NB4 (cell line): ENCODE results near the gene CDH23.

Experiments
- DNase-seq: peaks from one replicate; pipeline ENCODE4 v3.0.0; 2010; ENCODE audit warnings: low read depth
- H3K4me3 ChIP-seq: one replicate; pipeline ENCODE4 v1.5.1; 2011; ENCODE audit warnings: mild to moderate bottlenecking, low read depth, low read length, moderate library complexity
- MYC ChIP-seq: IDR thresholded peaks from 2 replicates; pipeline ENCODE4 v1.6.1; 2011; ENCODE audit warnings: low read depth, low read length
- POLR2A ChIP-seq: IDR thresholded peaks from 2 replicates; pipeline ENCODE4 v1.6.1; 2011; ENCODE audit warnings: mild to moderate bottlenecking; ENCODE audit not compliant: insufficient read length; ENCODE audit errors: extremely low read depth
- TF ChIP-seq, protein P1 (sequence below): IDR thresholded peaks from one replicate; pipeline ENCODE4 v1.5.1; 2012; ENCODE audit warnings: low read depth, low read length
- TF ChIP-seq, protein P2 (sequence below): IDR thresholded peaks from 2 replicates; pipeline ENCODE4 v1.6.1; 2011; ENCODE audit warnings: low read depth, low read length

Gene CDH23

DNA sequence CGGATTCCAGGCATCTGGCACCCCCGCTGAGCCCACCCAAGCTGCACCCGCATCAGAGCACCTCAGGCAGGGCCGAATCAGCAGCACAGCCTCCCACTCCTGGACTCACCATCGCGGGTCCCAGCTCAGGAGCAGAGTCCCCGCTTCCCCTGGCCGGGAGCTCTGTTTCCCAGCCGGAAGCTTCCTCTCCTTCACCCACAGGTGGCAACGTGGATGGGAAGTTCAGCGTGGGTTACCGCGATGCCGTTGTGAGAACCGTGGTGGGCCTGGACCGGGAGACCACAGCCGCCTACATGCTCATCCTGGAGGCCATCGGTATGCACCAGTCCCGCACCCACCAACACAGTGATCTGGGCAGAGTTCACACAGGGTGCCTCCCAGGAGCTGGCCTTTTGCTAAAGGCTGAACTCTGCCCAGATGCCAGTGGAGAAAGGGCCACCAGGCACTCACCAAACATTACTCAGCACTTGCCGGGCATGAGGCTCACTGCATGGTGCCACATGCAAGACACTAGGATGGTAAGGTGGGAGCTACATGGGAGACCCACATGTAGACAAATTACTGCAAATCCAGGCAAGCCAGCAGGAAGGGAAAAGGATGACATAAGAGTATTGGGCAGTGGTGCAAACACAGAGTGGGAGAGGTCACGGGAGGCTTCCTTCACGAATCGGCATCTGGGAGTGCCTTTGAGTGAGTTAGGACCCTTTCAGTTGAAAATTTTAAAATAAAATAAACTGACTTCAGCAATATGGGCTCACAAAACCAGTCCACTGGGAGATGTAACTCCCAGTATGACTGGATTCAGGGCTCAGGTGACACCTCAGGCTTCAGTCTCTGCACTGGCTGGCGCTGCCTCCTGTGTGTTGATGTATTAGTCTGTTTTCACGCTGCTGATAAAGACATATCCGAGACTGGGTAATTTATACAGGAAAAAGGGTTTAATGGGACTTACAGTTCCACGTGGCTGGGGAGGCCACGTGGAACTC, 312.5 kb downstream of the CDH23 start:
- DNase-seq: no peak
- TF ChIP-seq, protein P1, sequence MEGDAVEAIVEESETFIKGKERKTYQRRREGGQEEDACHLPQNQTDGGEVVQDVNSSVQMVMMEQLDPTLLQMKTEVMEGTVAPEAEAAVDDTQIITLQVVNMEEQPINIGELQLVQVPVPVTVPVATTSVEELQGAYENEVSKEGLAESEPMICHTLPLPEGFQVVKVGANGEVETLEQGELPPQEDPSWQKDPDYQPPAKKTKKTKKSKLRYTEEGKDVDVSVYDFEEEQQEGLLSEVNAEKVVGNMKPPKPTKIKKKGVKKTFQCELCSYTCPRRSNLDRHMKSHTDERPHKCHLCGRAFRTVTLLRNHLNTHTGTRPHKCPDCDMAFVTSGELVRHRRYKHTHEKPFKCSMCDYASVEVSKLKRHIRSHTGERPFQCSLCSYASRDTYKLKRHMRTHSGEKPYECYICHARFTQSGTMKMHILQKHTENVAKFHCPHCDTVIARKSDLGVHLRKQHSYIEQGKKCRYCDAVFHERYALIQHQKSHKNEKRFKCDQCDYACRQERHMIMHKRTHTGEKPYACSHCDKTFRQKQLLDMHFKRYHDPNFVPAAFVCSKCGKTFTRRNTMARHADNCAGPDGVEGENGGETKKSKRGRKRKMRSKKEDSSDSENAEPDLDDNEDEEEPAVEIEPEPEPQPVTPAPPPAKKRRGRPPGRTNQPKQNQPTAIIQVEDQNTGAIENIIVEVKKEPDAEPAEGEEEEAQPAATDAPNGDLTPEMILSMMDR: no peak
- TF ChIP-seq, protein P2, sequence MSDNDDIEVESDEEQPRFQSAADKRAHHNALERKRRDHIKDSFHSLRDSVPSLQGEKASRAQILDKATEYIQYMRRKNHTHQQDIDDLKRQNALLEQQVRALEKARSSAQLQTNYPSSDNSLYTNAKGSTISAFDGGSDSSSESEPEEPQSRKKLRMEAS: no peak
- TF ChIP-seq MYC (no peak), POLR2A (no peak)
- H3K4me3 ChIP-seq: no peak overlapping the region

DNA sequence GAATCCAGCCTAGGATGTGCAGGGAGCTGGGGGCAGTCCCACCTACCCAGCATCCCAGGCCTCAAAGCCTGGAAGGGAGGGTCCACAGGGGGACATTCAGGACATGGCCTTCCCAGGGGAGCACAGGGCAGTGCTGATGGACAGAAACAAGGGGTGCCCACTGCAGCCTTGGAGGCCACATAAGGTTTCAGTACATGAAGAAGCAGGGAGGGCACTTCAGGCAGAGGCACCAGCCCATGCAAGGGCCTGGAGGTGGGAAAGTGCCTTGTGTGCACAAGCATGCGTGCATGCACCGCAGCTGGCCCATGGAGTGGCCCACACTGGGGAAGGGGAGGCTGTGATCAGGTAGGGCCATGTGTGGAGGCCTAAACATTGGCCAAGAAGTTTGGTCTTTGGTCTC, 313.8 kb downstream of the CDH23 start:
- TF ChIP-seq, protein P1: no peak
- no peak for TF ChIP-seq POLR2A
- no peak for TF ChIP-seq MYC
- TF ChIP-seq, protein P2: no peak
- no peak for DNase-seq
- no peak overlapping the region for H3K4me3 ChIP-seq

DNA sequence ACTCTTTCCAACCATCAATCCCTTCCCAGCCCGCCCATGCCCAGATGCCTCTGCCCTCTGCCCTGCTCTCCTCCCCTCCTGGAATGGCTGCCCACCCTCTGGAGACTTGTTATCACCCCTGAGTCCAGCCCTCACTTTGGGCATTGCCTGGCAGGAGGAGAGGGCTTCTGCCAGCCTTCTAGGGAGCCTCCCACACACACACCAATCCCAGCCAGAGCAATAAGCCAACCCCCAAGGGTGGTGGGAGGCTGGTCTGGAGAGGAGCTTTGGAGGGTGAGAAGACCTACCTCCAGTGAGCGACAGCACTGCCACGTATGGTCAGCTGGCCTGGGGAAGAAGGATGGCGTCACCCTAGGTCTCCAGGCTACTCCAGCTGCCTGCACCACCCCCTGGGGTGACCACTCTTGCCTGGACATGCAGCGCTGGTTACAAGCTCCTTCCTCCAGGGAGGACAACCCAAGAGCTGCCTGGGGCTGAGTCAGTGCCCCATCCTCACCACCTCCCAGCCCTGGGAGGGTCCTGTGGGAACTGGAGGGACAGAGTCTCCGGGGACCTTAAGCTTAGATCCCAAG, 314.4 kb downstream of the CDH23 start:
- no peak for TF ChIP-seq MYC
- no peak for TF ChIP-seq POLR2A
- TF ChIP-seq, protein P2: no peak
- TF ChIP-seq, protein P1: no peak
- DNase-seq: peak; percentile 49
- no peak overlapping the region for H3K4me3 ChIP-seq

DNA sequence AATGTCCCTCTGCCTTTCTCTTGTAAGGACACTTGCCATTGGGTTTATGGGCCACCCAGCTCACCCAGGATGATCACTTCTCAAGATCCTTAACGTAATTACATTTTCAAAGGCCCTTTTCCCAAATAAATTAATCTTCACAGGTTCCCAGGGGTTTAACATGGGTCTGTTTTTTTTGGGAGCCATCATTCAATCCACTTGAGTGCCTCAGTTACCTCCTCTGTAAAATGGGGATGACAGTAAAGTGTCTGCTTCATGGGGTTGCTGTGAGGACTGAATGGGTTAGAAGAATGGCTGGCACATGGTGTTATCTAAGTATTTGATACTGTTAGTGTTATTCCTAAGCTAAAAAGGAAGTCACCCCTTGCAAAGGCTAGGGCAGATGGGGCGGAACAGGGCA, 315.4 kb downstream of the CDH23 start:
- no peak for DNase-seq

DNA sequence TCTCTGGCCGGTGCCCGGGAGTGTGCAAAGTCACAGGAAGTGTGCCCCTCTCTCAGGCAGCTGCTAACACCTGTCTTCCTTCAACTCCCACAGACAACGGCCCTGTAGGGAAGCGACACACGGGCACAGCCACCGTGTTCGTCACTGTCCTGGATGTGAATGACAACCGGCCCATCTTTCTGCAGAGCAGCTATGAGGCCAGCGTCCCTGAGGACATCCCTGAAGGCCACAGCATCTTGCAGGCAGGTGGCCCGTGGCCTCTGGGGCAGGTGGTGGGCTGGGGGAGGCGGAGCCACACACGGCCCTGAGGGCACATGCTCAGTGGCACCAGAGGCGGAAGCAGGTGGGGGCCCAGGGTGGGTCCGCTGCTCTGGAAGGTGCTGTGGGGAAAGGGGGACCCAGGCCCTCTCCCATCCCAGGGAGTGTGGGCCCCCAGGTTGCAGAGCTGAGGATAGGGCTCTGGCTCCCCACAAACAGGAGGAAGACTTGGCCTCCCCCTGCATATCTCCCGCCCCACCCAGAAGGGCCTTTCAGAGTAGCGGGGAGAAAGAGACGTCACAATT, 315.9 kb downstream of the CDH23 start:
- TF ChIP-seq POLR2A: no peak
- TF ChIP-seq, protein P2: no peak
- TF ChIP-seq MYC: no peak
- TF ChIP-seq, protein P1: no peak
- no peak for DNase-seq
- no peak overlapping the region for H3K4me3 ChIP-seq

More for the DNA sequence above, 315.4 kb downstream of the CDH23 start:
- H3K4me3 ChIP-seq: no peak overlapping the region
- TF ChIP-seq, protein P1: no peak
- TF ChIP-seq, protein P2: no peak
- TF ChIP-seq MYC: no peak
- TF ChIP-seq POLR2A: no peak
